Urinary bladder (tissue), 4 donors: ENCODE results near the gene SV2C. TPM values are rescaled to one million over a fixed set of nuclear protein-coding genes. Genes with fewer than 3 reads are reported as not detected.

Experiments
- DNase-seq: peaks from one replicate; pipeline ENCODE4 v3.0.0-alpha.2; 2015; ENCODE audit errors: extremely low spot score
- H3K27ac ChIP-seq: one replicate; pipeline ENCODE4 v1.5.1; 2013; ENCODE audit warnings: low read depth, mild to moderate bottlenecking, moderate library complexity
- H3K36me3 ChIP-seq: one replicate; pipeline ENCODE4 v1.6.1; 2013; ENCODE audit warnings: mild to moderate bottlenecking, moderate library complexity; ENCODE audit not compliant: insufficient read depth
- H3K4me1 ChIP-seq: one replicate; pipeline ENCODE4 v1.6.1; 2013; ENCODE audit warnings: mild to moderate bottlenecking, moderate library complexity; ENCODE audit not compliant: insufficient read depth
- H3K4me3 ChIP-seq: one replicate; pipeline ENCODE4 v1.5.1; 2013; ENCODE audit warnings: low read depth, low read length
- WGBS: extraction: QIAGEN DNeasy Blood & Tissue Kit; methylation state at CpG from one replicate; pipeline ENCODE4 v1.1.7; 2013; 5-methylcytosine and 5-hydroxymethylcytosine counted together
- polyA plus RNA-seq: library from polyadenylated mRNA; stranded (reverse); fragments of 200-250 nt; gene quantifications from one replicate; pipeline ENCODE4 v1.2.3, GENCODE V29; 2013
- total RNA-seq: library from RNA; depleted of rRNA; stranded (reverse); fragments of >200 nt; gene quantifications from one replicate; pipeline ENCODE4 v1.2.3, GENCODE V29; 2014
- donor health status: healthy with polysubstance abuse.
- donor health status: healthy.

Gene SV2C
- total and polyA plus RNA-seq, 2 donors = 0.56 to 2.1 TPM

GRCh38 chr5:76162335-76162734, 79.2 kb downstream of the SV2C start:
- DNase-seq = no peak
- Histone ChIP-seq H3K4me3 (no peak overlapping the region), H3K36me3 (no peaks in the 10 kb centered on the region), H3K27ac (no peak overlapping the region), H3K4me1 (no peaks in the 10 kb centered on the region)
- WGBS = 43% methylated on average over 4 of the region's 4 CpGs

GRCh38 chr5:76163111-76163628, 80.0 kb downstream of the SV2C start:
- Histone ChIP-seq H3K4me1 (no peaks in the 10 kb centered on the region), H3K27ac (no peak overlapping the region), H3K4me3 (no peak overlapping the region), H3K36me3 (no peaks in the 10 kb centered on the region)
- 76% methylated on average over 4 of the region's 4 CpGs for WGBS
- no peak for DNase-seq

GRCh38 chr5:76165029-76165428, 81.8 kb downstream of the SV2C start:
- no peaks in the 10 kb centered on the region for H3K4me1 ChIP-seq
- no peak for DNase-seq
- H3K4me3 ChIP-seq = no peak overlapping the region
- H3K27ac ChIP-seq = no peak overlapping the region
- no peaks in the 10 kb centered on the region for H3K36me3 ChIP-seq

DNA sequence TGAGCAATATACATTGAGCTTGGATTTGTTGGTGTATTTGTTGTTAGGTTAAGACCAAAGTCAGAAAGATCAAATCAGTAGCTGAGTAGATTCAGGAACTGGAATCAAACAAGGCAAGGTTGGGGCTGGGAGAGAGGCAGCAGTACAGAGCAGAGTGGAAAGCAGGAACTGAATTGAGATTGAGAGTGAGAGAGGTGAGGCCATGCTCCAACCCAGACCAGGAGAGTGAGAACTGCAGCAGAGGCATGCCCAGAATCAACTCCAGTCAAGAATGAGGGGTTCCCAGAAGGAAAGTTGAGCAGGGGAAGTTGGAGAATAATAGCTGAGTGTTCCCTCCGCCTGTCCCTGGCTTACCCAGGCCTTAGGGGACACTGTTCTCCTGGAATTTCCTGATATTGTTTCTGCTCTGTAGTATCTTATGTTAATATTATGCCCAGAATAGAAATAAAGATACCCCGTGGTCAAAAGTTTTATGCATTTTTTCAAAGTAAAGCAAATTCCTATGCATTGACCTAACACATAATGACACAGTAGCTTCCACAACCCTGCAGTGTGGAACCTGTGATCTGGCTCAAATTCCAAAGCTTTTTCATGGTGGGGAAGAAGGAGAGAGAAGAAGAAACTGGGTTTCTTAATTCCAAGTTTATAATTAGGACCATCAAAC, 82.7 kb downstream of the SV2C start:
- no peak for DNase-seq
- H3K27ac ChIP-seq = no peak overlapping the region
- 66% methylated on average over 2 of the region's 2 CpGs for WGBS
- H3K4me3 ChIP-seq = no peak overlapping the region
- no peaks in the 10 kb centered on the region for H3K36me3 ChIP-seq
- H3K4me1 ChIP-seq = no peaks in the 10 kb centered on the region

DNA sequence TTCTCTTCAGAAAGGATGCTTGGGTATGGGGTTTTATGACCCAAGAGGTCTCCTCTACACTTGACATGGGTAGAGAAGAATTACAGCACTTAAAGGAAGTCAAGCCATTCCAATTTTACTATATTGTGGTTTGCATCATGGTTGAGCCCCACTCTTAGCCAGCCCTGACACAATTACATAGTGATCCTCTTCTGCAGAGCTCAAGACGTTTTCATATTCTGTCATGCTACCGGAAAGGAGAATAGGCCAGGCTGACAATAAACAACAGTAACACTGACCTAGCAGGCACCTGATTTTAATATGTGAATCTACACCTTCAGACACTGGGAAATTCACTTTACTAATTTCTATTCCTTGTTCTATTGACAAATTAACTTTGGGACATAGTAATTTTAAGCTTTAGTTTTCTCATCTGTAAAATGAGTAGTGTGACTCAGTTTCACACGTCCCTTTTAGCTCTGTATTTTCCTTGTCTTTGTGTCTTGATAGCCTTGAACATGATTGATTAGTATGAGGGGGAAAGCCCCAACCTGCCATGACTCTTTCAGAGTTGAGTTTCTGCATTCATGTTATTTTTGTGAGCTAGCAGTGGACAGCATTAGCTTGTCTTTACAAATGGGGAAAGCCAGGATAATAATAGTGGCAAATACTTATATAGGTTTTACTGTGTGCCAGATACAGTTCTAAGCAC, 83.8 kb downstream of the SV2C start:
- Histone ChIP-seq H3K27ac (no peak overlapping the region), H3K4me3 (no peak overlapping the region), H3K36me3 (no peaks in the 10 kb centered on the region), H3K4me1 (no peaks in the 10 kb centered on the region)
- DNase-seq = no peak
- 71% methylated on average over 3 of the region's 3 CpGs for WGBS

DNA sequence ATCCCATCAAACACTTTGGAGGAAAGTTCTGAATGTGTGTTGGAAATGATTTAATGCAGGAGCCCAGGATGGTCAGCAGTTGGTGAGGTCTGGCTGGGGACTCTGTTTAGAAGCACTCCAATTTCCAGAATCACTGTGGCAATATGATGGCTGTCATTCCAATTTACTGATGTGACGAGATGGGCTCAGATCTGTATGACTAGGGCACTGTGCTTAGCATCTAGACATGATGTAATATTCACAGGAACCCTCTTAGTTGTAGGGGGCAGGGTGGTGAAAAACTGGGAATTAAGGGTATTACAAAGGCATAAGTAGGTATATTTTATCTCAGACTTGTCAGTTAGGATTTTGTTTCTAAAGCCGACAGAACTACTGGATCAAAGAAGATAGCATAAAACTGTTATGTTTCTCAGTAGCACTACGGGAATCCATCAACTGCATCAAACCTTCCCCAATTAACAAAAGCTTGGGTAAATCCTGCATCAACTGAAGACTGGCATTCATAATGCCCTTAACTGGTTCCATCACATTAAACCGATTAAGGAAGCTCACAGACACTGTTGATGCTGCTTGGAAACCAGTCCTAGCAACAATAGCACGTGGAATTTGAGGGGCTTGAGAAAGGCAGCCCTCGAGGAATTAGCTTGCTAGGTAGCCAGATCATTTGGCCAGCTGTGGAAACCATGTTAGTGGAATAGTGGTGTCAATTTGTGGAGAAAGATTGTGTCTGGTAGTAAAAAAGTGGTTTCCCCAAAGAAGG, 86.1 kb downstream of the SV2C start:
- Histone ChIP-seq H3K4me3 (no peak overlapping the region), H3K27ac (no peak overlapping the region), H3K4me1 (no peaks in the 10 kb centered on the region), H3K36me3 (no peaks in the 10 kb centered on the region)
- WGBS = 49% methylated on average over 6 of the region's 6 CpGs
- DNase-seq = no peak

DNA sequence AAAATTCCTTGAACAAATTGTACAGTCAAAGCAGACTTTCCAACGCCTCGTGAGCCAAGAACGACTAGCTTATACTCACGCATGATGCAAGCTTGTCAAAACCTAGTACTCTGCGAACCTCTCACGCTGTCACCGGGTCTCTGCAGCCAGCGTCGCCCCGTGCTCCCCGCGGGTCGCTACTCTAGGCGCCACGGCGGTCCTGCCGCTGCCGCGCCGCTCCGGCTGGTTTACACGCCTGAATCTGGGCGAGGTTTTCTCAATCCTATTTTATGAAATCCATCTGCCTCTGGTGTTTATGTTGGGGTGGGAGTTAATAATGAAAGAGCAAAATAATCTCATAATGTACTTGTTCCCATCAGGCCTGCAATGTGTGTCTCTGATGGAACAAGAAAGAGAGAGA, 90.9 kb downstream of the SV2C start:
- Histone ChIP-seq H3K4me3 (no peak overlapping the region), H3K27ac (no peak overlapping the region), H3K36me3 (no peaks in the 10 kb centered on the region), H3K4me1 (no peaks in the 10 kb centered on the region)
- 94% methylated on average over 23 of the region's 23 CpGs for WGBS
- DNase-seq = no peak

DNA sequence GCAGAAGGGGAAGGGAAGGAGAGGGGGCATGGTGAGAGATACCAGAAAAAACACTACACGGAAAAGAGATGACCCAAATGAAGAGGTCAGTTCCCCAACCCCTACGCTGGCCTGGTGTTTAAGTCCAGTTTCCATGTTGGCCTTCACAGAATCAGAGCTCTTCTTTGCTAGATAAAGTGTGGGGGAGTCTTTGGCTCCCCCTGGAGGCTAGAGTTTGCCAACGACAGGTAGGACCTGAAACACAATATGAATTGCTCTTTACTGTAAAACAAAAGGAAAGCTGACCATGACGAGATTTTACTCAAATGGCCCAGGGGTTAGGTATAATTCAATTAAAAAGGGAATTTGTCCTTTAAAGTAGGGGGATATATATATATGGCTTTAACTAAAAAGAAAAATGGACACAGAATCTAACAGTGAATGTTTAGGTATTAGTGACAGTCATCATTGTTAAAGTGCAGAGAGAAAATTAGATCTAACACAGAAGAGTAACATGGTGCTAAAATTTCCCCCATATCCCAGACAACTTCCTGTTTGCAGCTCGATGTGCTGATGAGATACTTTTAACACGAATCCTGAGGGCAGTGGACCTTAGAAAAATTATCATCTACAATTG, 92.0 kb downstream of the SV2C start:
- no peak for DNase-seq
- no peaks in the 10 kb centered on the region for H3K36me3 ChIP-seq
- no peak overlapping the region for H3K27ac ChIP-seq
- no peaks in the 10 kb centered on the region for H3K4me1 ChIP-seq
- WGBS = 26% methylated on average over 6 of the region's 6 CpGs
- no peak overlapping the region for H3K4me3 ChIP-seq

GRCh38 chr5:76175821-76176403, 92.7 kb downstream of the SV2C start:
- H3K4me3 ChIP-seq = no peak overlapping the region
- WGBS = 37% methylated on average over 7 of the region's 7 CpGs
- DNase-seq = no peak
- H3K4me1 ChIP-seq = no peaks in the 10 kb centered on the region
- H3K27ac ChIP-seq = no peak overlapping the region
- no peaks in the 10 kb centered on the region for H3K36me3 ChIP-seq

GRCh38 chr5:76177978-76178377, 94.8 kb downstream of the SV2C start:
- no peak for DNase-seq

DNA sequence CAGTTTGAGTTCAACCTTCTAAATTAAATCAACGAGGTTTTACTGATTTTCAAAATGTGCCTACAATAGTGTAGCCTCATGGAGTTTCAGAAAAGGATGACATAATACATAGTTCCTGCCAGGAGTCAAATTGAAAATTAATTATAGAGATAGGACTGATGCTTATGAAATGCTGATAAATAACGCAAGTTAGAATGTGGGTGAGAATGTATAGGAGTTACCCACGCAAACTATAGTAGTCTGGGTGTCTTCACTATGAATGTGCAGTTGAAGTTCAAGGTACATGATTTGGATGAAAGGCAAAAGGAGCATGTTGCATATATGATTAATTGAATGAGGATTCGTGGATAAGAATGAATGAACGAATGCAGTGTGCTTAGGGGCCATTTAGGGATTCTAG, 95.7 kb downstream of the SV2C start:
- WGBS = 77% methylated on average over 5 of the region's 5 CpGs
- no peak overlapping the region for H3K4me3 ChIP-seq
- DNase-seq = no peak
- no peak overlapping the region for H3K27ac ChIP-seq
- no peaks in the 10 kb centered on the region for H3K36me3 ChIP-seq
- H3K4me1 ChIP-seq = no peaks in the 10 kb centered on the region

More at GRCh38 chr5:76177978-76178377, 94.8 kb downstream of the SV2C start:
- Histone ChIP-seq H3K36me3 (no peaks in the 10 kb centered on the region), H3K4me1 (no peaks in the 10 kb centered on the region), H3K27ac (no peak overlapping the region), H3K4me3 (no peak overlapping the region)

- DNase-seq = no peak
- no peak overlapping the region for H3K4me3 ChIP-seq
- WGBS = 69% methylated on average over 8 of the region's 8 CpGs
- H3K4me1 ChIP-seq = no peaks in the 10 kb centered on the region
- H3K27ac ChIP-seq = no peak overlapping the region
- H3K36me3 ChIP-seq = no peaks in the 10 kb centered on the region
Observed at GRCh38 chr5:76180814-76181805, 97.9 kb downstream of the SV2C start.
